ENCODE measurements around the gene SLC23A3.

DNA sequence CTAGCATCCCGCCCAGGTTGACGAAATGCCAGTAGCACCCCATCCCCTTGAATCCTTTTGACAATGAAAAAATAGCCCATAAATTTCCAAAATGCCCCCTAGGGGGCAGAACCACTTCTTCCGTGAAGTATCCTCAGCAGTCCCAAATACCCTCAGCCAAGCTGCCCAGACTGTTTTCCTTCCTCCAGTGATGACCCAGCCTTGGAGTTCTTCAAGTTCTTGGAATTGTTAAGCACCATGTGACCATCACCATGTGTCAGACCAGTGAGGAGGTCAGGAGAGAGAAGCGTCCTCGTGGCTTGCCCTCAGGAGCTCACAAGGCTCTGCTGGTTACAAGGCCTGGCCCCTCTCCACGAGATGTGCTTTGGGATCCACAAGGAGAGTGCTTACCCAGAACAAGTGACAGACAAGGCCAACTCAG, 1.4 kb upstream of the SLC23A3 start:
- TF ChIP-seq, protein P1, sequence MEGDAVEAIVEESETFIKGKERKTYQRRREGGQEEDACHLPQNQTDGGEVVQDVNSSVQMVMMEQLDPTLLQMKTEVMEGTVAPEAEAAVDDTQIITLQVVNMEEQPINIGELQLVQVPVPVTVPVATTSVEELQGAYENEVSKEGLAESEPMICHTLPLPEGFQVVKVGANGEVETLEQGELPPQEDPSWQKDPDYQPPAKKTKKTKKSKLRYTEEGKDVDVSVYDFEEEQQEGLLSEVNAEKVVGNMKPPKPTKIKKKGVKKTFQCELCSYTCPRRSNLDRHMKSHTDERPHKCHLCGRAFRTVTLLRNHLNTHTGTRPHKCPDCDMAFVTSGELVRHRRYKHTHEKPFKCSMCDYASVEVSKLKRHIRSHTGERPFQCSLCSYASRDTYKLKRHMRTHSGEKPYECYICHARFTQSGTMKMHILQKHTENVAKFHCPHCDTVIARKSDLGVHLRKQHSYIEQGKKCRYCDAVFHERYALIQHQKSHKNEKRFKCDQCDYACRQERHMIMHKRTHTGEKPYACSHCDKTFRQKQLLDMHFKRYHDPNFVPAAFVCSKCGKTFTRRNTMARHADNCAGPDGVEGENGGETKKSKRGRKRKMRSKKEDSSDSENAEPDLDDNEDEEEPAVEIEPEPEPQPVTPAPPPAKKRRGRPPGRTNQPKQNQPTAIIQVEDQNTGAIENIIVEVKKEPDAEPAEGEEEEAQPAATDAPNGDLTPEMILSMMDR (IDR thresholded peaks at IDR 0.05), result peak; percentile 53 to 79 (median 74)
- no peak for TF ChIP-seq POLR2A (IDR thresholded peaks at IDR 0.05)
